ENCODE data around the gene UPP1.

GRCh38 chr7:48111596-48111995, 22.5 kb downstream of the UPP1 start:
- TF ChIP-seq TAF1 (IDR thresholded peaks at IDR 0.05; ENCODE audit: low read depth, low read length) (no peak), POLR2A (IDR thresholded peaks at IDR 0.05; ENCODE audit: low read depth, low read length) (no peak)
